ENCODE data around the gene FBLN1. TPM values are rescaled to one million over a fixed set of nuclear protein-coding genes. Genes with fewer than 3 reads are reported as not detected.

FBLN1 gene
- total and polyA plus RNA-seq, 2 of the 8 experiments (the other 6 are each of a cell fraction or from before 2014, with no cell fraction given), result 159 to 168 TPM

- no peak overlapping the region for H4K5ac ChIP-seq (ENCODE audit: insufficient read length, low read depth, low read length)
- ChIA-PET POLR2A (ENCODE audit: partially characterized antibody) (interaction anchor here (1.6 kb wide), 1 partner anchor 16 kb away, joined by 3 read pairs; no protein-coding TSS in a partner anchor), CTCF (ENCODE audit: partially characterized antibody) (interaction anchor here (1.2 kb wide), 1 partner anchor 20 kb away, joined by 4 read pairs; no protein-coding TSS in a partner anchor)
- H3K4me3 ChIP-seq (ENCODE audit: extremely low read depth in 1 of 4, insufficient read depth in 2 of 4, low read depth in 3 of 4, low read length in 4 of 4), result no peak overlapping the region
- no peak overlapping the region for H4K8ac ChIP-seq (ENCODE audit: extremely low read depth, insufficient read depth, low read length)
- no peak overlapping the region for H2BK5ac ChIP-seq (ENCODE audit: low read depth, low read length)
- H3K23me2 ChIP-seq (ENCODE audit: low read depth, low read length), result no peaks in the 10 kb centered on the region
- no peak overlapping the region for H3K4me2 ChIP-seq (ENCODE audit: insufficient read depth in 1 of 2, low read depth in 2 of 2, low read length in 2 of 2)
- no peak overlapping the region for H3K14ac ChIP-seq (ENCODE audit: insufficient read length)
- no peak overlapping the region for H2AFZ ChIP-seq (ENCODE audit: low read length)
- no peak overlapping the region for H2BK120ac ChIP-seq (replicated peaks; ENCODE audit: low read depth, low read length)
- no peaks in the 10 kb centered on the region for H3K9me3 ChIP-seq (ENCODE audit: insufficient read depth in 2 of 2, low read depth in 1 of 2, low read length in 1 of 2)
- no peaks in the 10 kb centered on the region for H3K4me1 ChIP-seq (replicated peaks in 1 of 4; ENCODE audit: control insufficient read depth in 3 of 4, insufficient read depth in 4 of 4, low read length in 3 of 4)
- H4K20me1 ChIP-seq (replicated peaks in 1 of 2; ENCODE audit: control insufficient read depth in 1 of 2, insufficient read depth in 2 of 2, low read length in 2 of 2), result peaks cover 4 to 13% of the 10 kb centered on the region in 2 experiments
- H3K4ac ChIP-seq (replicated peaks; ENCODE audit: insufficient read length, low read depth, low read length), result no peak overlapping the region
- H2BK20ac ChIP-seq (ENCODE audit: low read length), result no peak overlapping the region
- WGBS, 2 experiments (ENCODE audit: extremely low coverage in 1 of 2, insufficient coverage in 1 of 2, insufficient read length in 1 of 2, insufficient replicate concordance in 2 of 2, low coverage in 1 of 2, low lambda C conversion rate in 2 of 2, missing lambda C conversion rate in 1 of 2), result 93% methylated on average over 11 of the region's 11 CpGs; no CpG with 5 or more reads in 1 of the 2 experiments
- H3K27ac ChIP-seq (ENCODE audit: low read depth, low read length), result no peak overlapping the region
- H3K9ac ChIP-seq (replicated peaks in 1 of 4; ENCODE audit: extremely low read depth in 1 of 4, low read depth in 3 of 4, low read length in 3 of 4), result no peak overlapping the region
- H4K91ac ChIP-seq (replicated peaks; ENCODE audit: insufficient read length, low read length), result no peak overlapping the region
- no peak overlapping the region for H3K18ac ChIP-seq (ENCODE audit: extremely low read depth, low read length)
- no peak overlapping the region for H2BK12ac ChIP-seq (ENCODE audit: low read depth, low read length)
- H3K36me3 ChIP-seq (ENCODE audit: control insufficient read depth in 2 of 4, insufficient read depth in 4 of 4, low read length in 3 of 4), result peaks cover 20 to 54% (median 35%) of the 10 kb centered on the region in 4 experiments; a peak in 7 of 8 replicates
- H2BK15ac ChIP-seq (ENCODE audit: low read length), result no peak overlapping the region
- no peaks in the 10 kb centered on the region for H3K79me1 ChIP-seq (ENCODE audit: low read depth, low read length)
- TF ChIP-seq JUND (IDR thresholded peaks at IDR 0.05; ENCODE audit: low read length) (no peak), HDAC2 (IDR thresholded peaks at IDR 0.05; ENCODE audit: borderline replicate concordance in 1 of 2, low read depth in 2 of 2, low read length in 2 of 2) (no peak)
- H2AK5ac ChIP-seq (ENCODE audit: low read depth, low read length), result no peak overlapping the region
- no peaks in the 10 kb centered on the region for H3K27me3 ChIP-seq (replicated peaks in 1 of 4; ENCODE audit: control insufficient read depth in 3 of 4, extremely low read depth in 1 of 4, insufficient read depth in 3 of 4, low read length in 3 of 4)
- no peaks in the 10 kb centered on the region for H3K79me2 ChIP-seq (ENCODE audit: control insufficient read depth in 1 of 2, insufficient read depth in 2 of 2, low read length in 2 of 2)
- no peak overlapping the region for H3K23ac ChIP-seq (ENCODE audit: insufficient read length)
- no peak overlapping the region for H3K56ac ChIP-seq (replicated peaks; ENCODE audit: insufficient read length, low read depth, low read length)
- DNase-seq (ENCODE audit: low read depth in 1 of 2, low spot score in 2 of 2), result no peak
- no peak for FAIRE-seq
Measured at GRCh38 chr22:45529971-45530575, 27.4 kb downstream of the FBLN1 start.

All from H1 (cell line).